ENCODE data around the gene HES7. TPM values are rescaled to one million over a fixed set of nuclear protein-coding genes. Genes with fewer than 3 reads are reported as not detected.
A peak's percentile ranks its signal among the peaks of the same experiment; 100 is the strongest.

Gene HES7
- polyA plus RNA-seq, 2 of the 4 experiments (the other 2 are of a cell fraction): 0.56 to 0.72 TPM

GRCh38 chr17:8124350-8125153 is 646 bp upstream of the HES7 start:
- Histone ChIP-seq H3K4me1 (peaks cover 19% of the 10 kb centered on the region), H3K4me2 (peak overlapping the region; percentile 95), H3K9me3 (no peaks in the 10 kb centered on the region), H3K27ac (peak overlapping the region in 1 of 2 experiments; percentile 83; a peak in 5 of 6 replicates), H3K4me3 (peak overlapping the region; percentile 56)
- 35% methylated on average over 24 of the region's 24 CpGs for WGBS (ENCODE audit: missing lambda C conversion rate)
- ChIA-PET CTCF (interaction anchor here (0.8 to 8.1 kb wide), 10 partner anchors 9 to 622 kb away, joined by 3 to 116 read pairs (median 5); partner anchors contain the start of gene VAMP2), POLR2A (interaction anchor here (0.9 to 3.9 kb wide), 9 partner anchors 9 to 171 kb away, joined by 3 to 35 read pairs (median 4); partner anchors contain the start of genes BORCS6, CTC1 and SLC25A35)
- DNase-seq (ENCODE audit: low read depth in 1 of 2, low spot score in 1 of 2) (peak in 1 of 2 experiments; percentile 53), ATAC-seq (no peak), FAIRE-seq (no peak)
- TF ChIP-seq JUN (IDR thresholded peaks at IDR 0.05): 0 out of 5 replicates have a peak, but pooled peaks of 1 of the 2 experiments have one; percentile 4
- TF ChIP-seq USF2 (IDR thresholded peaks at IDR 0.05): peak; percentile 33; the same call in 1 of the 2 replicates
- TF ChIP-seq FOSB (CRISPR knock-in tag; IDR thresholded peaks at IDR 0.05): no peak
- 0 out of 2 replicates have a peak, but pooled peaks have one; percentile 39 for TF ChIP-seq E2F6 (IDR thresholded peaks at IDR 0.05; ENCODE audit: borderline replicate concordance, low read depth)

GRCh38 chr17:8122924-8123694 is 797 bp downstream of the HES7 start:
- Histone ChIP-seq H3K4me1 (peaks cover 19% of the 10 kb centered on the region), H3K9me3 (no peaks in the 10 kb centered on the region), H3K27ac (peak overlapping the region; percentile 61 to 83), H3K4me2 (peak overlapping the region; percentile 95), H3K4me3 (peak overlapping the region; percentile 56)
- no peak for TF ChIP-seq CTCF (IDR thresholded peaks at IDR 0.05)
- TF ChIP-seq, protein P1, sequence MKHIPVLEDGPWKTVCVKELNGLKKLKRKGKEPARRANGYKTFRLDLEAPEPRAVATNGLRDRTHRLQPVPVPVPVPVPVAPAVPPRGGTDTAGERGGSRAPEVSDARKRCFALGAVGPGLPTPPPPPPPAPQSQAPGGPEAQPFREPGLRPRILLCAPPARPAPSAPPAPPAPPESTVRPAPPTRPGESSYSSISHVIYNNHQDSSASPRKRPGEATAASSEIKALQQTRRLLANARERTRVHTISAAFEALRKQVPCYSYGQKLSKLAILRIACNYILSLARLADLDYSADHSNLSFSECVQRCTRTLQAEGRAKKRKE (CRISPR knock-in tag; IDR thresholded peaks at IDR 0.05; ENCODE audit: low read depth): peak; percentile 25; the same call in 1 of the 2 replicates
- TF ChIP-seq HOXA7 (CRISPR knock-in tag; IDR thresholded peaks at IDR 0.05): 0 out of 2 replicates have a peak, but pooled peaks have one; percentile 28
- 0 out of 2 replicates have a peak, but pooled peaks have one; percentile 12 for TF ChIP-seq RNF2 (IDR thresholded peaks at IDR 0.05; ENCODE audit: borderline replicate concordance, low read depth)
- no peak for TF ChIP-seq ELK1 (IDR thresholded peaks at IDR 0.05; ENCODE audit: low read depth, low read length)
- 0 out of 2 replicates have a peak, but pooled peaks have one; percentile 21 for TF ChIP-seq HDAC2 (IDR thresholded peaks at IDR 0.05)
- TF ChIP-seq GATA3 (IDR thresholded peaks at IDR 0.05; ENCODE audit: borderline replicate concordance): no peak
- TF ChIP-seq HOXB5 (CRISPR knock-in tag; IDR thresholded peaks at IDR 0.05): 0 out of 2 replicates have a peak, but pooled peaks have one; percentile 75
- 0 out of 2 replicates have a peak, but pooled peaks have one; percentile 15 for TF ChIP-seq FOXS1 (CRISPR knock-in tag; IDR thresholded peaks at IDR 0.05)
- peak; percentile 91 for TF ChIP-seq MAX (IDR thresholded peaks at IDR 0.05)
- TF ChIP-seq MYC (IDR thresholded peaks at IDR 0.05; ENCODE audit: borderline replicate concordance, low read length): peak; percentile 46; the same call in 1 of the 2 replicates
- TF ChIP-seq E2F6 (IDR thresholded peaks at IDR 0.05; ENCODE audit: borderline replicate concordance, low read depth): peak; percentile 87
- ChIA-PET CTCF (interaction anchor here (0.6 to 8.1 kb wide), 15 partner anchors 10 to 623 kb away, joined by 3 to 116 read pairs (median 8); partner anchors contain the start of genes BORCS6 and VAMP2), POLR2A (interaction anchor here (1.0 to 3.9 kb wide), 5 partner anchors 34 to 173 kb away, joined by 3 to 35 read pairs (median 7); partner anchors contain the start of gene SLC25A35)
- DNase-seq (ENCODE audit: low read depth in 1 of 2, low spot score in 1 of 2): peak; percentile 39 to 52
- WGBS (ENCODE audit: missing lambda C conversion rate): under 1% methylated on average over 48 of the region's 55 CpGs
- no peak for FAIRE-seq
- ATAC-seq: no peak

Measured in A549 (cell line).